ENCODE results near the gene DHX8.
"Not testable (repeated sequence)": the region's sequence is repeated elsewhere in the genome, so short reads cannot be mapped to it uniquely, and the experiment has no call there.

DNA sequence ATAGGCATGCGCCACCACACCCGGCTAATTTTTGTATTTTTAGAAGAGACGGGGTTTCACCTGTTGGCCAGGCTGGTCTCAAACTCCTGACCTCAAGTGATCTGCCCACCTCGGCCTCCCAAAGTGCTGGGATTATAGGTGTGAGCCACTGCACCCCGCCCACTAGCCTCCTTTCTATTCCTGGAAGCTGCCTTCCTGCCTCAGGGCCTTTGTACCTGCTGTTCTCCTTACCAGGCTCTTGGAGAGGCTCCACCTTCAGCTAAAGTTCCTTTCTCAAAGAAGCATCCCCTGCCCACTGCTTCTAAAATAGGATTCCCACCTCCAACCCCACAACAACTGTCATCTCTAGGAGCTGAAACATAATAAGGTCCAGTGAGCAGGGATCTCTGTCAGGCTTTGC, 23.9 kb upstream of the DHX8 start:
- TF ChIP-seq, protein P1, sequence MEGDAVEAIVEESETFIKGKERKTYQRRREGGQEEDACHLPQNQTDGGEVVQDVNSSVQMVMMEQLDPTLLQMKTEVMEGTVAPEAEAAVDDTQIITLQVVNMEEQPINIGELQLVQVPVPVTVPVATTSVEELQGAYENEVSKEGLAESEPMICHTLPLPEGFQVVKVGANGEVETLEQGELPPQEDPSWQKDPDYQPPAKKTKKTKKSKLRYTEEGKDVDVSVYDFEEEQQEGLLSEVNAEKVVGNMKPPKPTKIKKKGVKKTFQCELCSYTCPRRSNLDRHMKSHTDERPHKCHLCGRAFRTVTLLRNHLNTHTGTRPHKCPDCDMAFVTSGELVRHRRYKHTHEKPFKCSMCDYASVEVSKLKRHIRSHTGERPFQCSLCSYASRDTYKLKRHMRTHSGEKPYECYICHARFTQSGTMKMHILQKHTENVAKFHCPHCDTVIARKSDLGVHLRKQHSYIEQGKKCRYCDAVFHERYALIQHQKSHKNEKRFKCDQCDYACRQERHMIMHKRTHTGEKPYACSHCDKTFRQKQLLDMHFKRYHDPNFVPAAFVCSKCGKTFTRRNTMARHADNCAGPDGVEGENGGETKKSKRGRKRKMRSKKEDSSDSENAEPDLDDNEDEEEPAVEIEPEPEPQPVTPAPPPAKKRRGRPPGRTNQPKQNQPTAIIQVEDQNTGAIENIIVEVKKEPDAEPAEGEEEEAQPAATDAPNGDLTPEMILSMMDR (conservative IDR thresholded peaks at IDR 0.05; ENCODE audit: low read depth, low read length): not testable (repeated sequence)
- not testable (repeated sequence) for TF ChIP-seq ELK1 (IDR thresholded peaks at IDR 0.05; ENCODE audit: borderline replicate concordance, low read depth, low read length); MAFK (IDR thresholded peaks at IDR 0.05; ENCODE audit: low read depth, low read length); POLR2A (IDR thresholded peaks at IDR 0.05; ENCODE audit: low read depth, low read length); CEBPB (IDR thresholded peaks at IDR 0.05; ENCODE audit: low read depth, low read length)
